Kidney tubule cell (primary cell): ENCODE data around the gene MCC.

Source experiments
- DNase-seq: peaks from one replicate; pipeline ENCODE4 v3.0.0-alpha.2; 2018; ENCODE audit warnings: low spot score

MCC gene

GRCh38 chr5:112976432-112977309, 511.6 kb downstream of the MCC start, which contains the start of gene DCP2:
Gene DCP2, plus strand, starts transcription at chr5:112976798. Its CDS starts 136 bp downstream, at chr5:112976934.
- peak; percentile 99 for DNase-seq

DNA sequence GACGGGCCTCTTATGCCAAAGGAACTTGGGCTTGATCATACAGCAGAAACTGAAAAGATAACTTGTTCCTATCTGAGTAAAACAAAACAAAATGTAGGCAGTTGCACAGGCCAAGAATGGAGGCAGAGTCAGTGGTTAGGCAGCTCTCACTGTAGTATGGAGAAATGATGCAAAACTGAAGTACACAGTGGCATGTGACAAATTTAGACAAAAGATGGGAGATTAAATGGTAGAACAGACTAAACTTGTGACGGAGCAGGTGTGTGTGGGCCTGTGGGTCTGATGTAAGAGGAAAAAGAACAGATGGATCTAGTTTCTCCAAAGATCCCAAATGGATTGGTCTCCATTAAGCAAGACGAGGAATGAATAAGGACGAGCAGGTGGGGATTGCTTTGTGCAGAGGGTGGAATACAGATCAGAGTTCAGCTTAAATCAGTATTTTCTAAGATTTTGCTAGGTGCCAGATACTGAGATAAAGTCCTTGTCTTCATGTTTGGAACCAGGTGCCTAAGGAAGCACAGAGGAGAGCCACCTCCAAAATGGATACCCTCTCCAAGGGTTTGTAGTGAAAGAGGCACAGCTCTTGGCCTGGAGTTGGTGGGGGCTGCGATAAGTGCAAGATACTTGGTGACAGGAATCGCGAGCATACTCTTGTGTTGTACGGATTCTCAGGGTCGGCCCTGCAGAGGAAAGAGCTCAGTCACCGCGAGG, 512.4 kb downstream of the MCC start:
- no peak for DNase-seq

GRCh38 chr5:112974901-112975300, 513.4 kb downstream of the MCC start:
- no peak for DNase-seq

DNA sequence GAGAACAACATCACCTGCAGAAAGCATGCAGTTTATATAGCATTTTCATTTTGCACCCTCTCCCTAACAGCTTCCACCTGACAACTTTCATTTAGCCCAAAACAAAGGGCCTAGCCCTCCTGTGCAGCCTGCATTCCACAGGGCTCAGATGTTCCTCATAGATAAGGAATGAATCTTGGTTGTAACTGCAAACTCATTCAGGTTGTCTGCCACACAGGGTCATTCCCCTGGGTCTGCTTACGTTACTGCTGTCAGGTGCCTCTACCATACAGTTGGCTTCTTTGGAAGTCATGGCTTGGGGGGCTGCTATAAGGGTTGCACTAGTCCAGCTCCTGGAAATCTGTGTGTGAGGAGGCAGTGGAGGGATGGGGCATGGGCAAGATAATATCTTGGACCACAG, 514.3 kb downstream of the MCC start:
- peak; percentile 40 for DNase-seq

DNA sequence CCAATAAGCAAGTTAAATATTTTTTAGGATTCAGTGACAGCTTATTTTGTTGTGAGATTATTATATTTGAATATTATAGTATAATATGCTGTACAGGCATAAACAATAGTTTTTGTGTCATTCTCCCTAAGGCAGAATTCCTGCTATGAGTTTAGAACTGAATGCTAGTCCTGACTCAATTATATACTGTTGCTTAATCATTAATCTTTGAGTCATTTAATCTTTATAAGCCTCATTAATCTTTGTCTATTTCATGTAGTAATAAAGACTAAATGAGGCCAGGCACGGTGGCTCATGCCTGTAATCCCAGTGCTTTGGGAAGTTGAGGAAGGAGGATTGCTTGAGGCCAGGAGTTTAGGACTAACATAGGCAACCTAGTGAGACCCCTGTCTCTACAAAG, 515.2 kb downstream of the MCC start:
- DNase-seq, result peak; percentile 69
